Femur (tissue), 1 donor: ENCODE measurements around the gene RRP36.
A peak's percentile ranks its signal among the peaks of the same experiment; 100 is the strongest.

Source experiments
- DNase-seq: peaks from one replicate; pipeline ENCODE4 v3.0.0-alpha.2; 2017

The RRP36 gene

GRCh38 chr6:43074847-43075669 is 53.6 kb downstream of the RRP36 start:
- peak; percentile 50 for DNase-seq

- peak; percentile 92 for DNase-seq
Observed at GRCh38 chr6:43075670-43076463, 54.4 kb downstream of the RRP36 start, which contains the start of gene PTK7. PTK7 (plus strand) TSS chr6:43076314; CDS start chr6:43076489, 175 bp downstream.

DNA sequence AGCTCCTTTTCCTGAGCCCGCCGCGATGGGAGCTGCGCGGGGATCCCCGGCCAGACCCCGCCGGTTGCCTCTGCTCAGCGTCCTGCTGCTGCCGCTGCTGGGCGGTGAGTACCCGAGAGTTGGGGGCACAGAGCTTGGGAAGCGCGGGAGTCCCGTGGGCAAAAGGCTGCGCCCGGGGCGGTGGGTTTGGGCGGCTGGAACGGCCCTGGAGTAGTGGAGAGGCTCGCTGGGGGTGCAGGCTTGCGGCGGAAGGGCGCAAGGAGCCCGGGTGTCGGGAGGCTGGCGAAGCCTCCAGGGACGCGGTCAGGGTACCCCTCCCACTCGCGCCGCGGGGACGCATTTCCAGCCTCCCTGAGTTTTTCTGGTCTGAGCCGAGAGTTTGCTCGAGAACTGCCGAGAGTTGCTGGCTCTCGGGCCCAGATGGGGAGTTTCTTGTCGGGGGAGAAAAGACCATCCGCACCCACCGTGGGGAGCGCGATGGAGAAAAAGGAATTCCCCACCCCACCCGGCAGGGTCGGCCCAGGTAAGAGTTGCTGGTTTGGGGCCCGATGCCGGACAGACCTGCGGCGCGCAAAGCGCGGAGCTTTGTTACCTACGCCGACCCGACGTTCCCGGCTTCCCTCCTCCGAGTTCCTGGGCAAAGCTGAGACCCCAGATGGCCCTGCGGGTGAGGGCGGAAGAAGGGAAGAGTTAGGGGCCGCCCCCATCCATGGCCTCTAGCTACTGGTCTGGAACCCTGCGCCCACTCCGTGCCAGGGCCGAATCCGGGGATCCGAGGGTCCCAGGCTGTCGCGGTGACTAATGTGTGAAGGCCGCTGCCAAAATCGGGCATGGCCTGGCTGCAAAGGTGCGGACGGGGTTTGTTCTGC is 55.3 kb downstream of the RRP36 start:
- peak; percentile 57 for DNase-seq

GRCh38 chr6:43077333-43077809 is 55.9 kb downstream of the RRP36 start:
- no peak for DNase-seq

GRCh38 chr6:43077981-43078511 is 56.6 kb downstream of the RRP36 start:
- no peak for DNase-seq

GRCh38 chr6:43078691-43079090 is 57.3 kb downstream of the RRP36 start:
- DNase-seq = no peak
